HCT116 (cell line): ENCODE results near the gene PEF1.

ENCODE experiments used
- EGR1 ChIP-seq: IDR thresholded peaks from 2 replicates; pipeline ENCODE4 v1.6.1; 2012; ENCODE audit warnings: low read depth
- EZH2 ChIP-seq: fragments of 200-600 bp; sonication (generic); IDR thresholded peaks from 2 replicates; pipeline ENCODE4 v1.6.1; 2017; ENCODE audit warnings: antibody characterized with exemption, mixed run types
- POLR2A ChIP-seq: IDR thresholded peaks from 2 replicates; pipeline ENCODE4 v1.7.0; 2011; ENCODE audit warnings: borderline replicate concordance; ENCODE audit not compliant: insufficient read depth, insufficient read length; ENCODE audit errors: extremely low read depth
- POLR2AphosphoS5 ChIP-seq: IDR thresholded peaks from 2 replicates; pipeline ENCODE4 v1.6.1; 2011; ENCODE audit warnings: mild to moderate bottlenecking, low read depth, low read length, moderate library complexity
- TF ChIP-seq, protein P1 (sequence below), 3 experiments: fragments of 200-600 bp in 1 of 3; sonication (generic) in 1 of 3; IDR thresholded peaks in 2 of 3; conservative IDR thresholded peaks in 1 of 3; 2 replicates each; pipeline ENCODE4 v1.5.1; 2012 to 2017; ENCODE audit warnings: low read depth in 2 of 3, low read length in 2 of 3, antibody characterized with exemption in 1 of 3, borderline replicate concordance in 1 of 3, control low read depth in 1 of 3, mild to moderate bottlenecking in 1 of 3, mixed read lengths in 1 of 3, mixed run types in 1 of 3, moderate library complexity in 1 of 3; ENCODE audit not compliant: insufficient read depth in 1 of 3
- TF ChIP-seq, protein P2 (sequence below): IDR thresholded peaks from 2 replicates; pipeline ENCODE4 v1.6.1; 2012

DNA sequence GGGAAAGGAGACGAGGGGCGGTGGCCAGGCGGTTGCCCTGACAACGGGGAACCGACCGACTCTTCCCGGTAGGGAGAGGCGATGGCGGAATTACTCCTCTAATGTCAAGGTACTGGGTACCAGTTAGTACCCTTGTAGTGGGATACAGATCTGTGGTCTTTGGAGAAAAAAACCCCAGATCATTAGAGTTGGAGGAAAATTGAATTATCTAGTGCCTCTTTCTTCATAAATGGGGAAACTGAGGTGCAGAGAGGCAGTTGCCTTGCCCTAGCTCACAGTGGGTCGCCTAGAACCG, 545 bp upstream of the PEF1 start:
- TF ChIP-seq POLR2AphosphoS5 (no peak), POLR2A (no peak), EGR1 (no peak), EZH2 (no peak)
- TF ChIP-seq, protein P1, sequence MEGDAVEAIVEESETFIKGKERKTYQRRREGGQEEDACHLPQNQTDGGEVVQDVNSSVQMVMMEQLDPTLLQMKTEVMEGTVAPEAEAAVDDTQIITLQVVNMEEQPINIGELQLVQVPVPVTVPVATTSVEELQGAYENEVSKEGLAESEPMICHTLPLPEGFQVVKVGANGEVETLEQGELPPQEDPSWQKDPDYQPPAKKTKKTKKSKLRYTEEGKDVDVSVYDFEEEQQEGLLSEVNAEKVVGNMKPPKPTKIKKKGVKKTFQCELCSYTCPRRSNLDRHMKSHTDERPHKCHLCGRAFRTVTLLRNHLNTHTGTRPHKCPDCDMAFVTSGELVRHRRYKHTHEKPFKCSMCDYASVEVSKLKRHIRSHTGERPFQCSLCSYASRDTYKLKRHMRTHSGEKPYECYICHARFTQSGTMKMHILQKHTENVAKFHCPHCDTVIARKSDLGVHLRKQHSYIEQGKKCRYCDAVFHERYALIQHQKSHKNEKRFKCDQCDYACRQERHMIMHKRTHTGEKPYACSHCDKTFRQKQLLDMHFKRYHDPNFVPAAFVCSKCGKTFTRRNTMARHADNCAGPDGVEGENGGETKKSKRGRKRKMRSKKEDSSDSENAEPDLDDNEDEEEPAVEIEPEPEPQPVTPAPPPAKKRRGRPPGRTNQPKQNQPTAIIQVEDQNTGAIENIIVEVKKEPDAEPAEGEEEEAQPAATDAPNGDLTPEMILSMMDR (IDR thresholded peaks at IDR 0.05 in 2 of 3, conservative IDR thresholded peaks at IDR 0.05 in 1 of 3; ENCODE audit: borderline replicate concordance in 1 of 3, insufficient read depth in 1 of 3, low read depth in 2 of 3, low read length in 2 of 3) = no peak
- TF ChIP-seq, protein P2, sequence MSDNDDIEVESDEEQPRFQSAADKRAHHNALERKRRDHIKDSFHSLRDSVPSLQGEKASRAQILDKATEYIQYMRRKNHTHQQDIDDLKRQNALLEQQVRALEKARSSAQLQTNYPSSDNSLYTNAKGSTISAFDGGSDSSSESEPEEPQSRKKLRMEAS = no peak
